ENCODE measurements around the gene PTPRH. TPM values are rescaled to one million over a fixed set of nuclear protein-coding genes. Genes with fewer than 3 reads are reported as not detected.
"Not testable (repeated sequence)": the region's sequence is repeated elsewhere in the genome, so short reads cannot be mapped to it uniquely, and the experiment has no call there.

Gene PTPRH
- polyA plus RNA-seq, 1 donor: 0.27 TPM

GRCh38 chr19:55224679-55225414 is 15.5 kb upstream of the PTPRH start:
- not testable (repeated sequence) for DNase-seq

GRCh38 chr19:55224038-55224665 is 14.9 kb upstream of the PTPRH start:
- DNase-seq: no peak

- no peak for DNase-seq
These were observed 14.2 kb upstream of the PTPRH start for GRCh38 chr19:55223291-55224037.

GRCh38 chr19:55220525-55220924 is 11.2 kb upstream of the PTPRH start:
- no peak for DNase-seq

GRCh38 chr19:55216461-55217198 is 7.3 kb upstream of the PTPRH start:
- DNase-seq: peak; percentile 76

GRCh38 chr19:55213547-55213946 is 4.2 kb upstream of the PTPRH start:
- no peak for DNase-seq

GRCh38 chr19:55212447-55212846 is 3.1 kb upstream of the PTPRH start:
- no peak for DNase-seq

GRCh38 chr19:55209693-55210472 is 582 bp upstream of the PTPRH start:
- DNase-seq: no peak

GRCh38 chr19:55206664-55207500 is 2.4 kb downstream of the PTPRH start:
- peak; percentile 43 for DNase-seq

GRCh38 chr19:55202199-55202598 is 7.1 kb downstream of the PTPRH start:
- DNase-seq: not testable (repeated sequence)

GRCh38 chr19:55199620-55200204 is 9.6 kb downstream of the PTPRH start:
- no peak for DNase-seq

- no peak for DNase-seq
These were observed 10.7 kb downstream of the PTPRH start for GRCh38 chr19:55198651-55199050.

GRCh38 chr19:55197528-55197927 is 11.8 kb downstream of the PTPRH start:
- no peak for DNase-seq

GRCh38 chr19:55196803-55197202 is 12.5 kb downstream of the PTPRH start:
- no peak for DNase-seq

- no peak for DNase-seq
These were observed 15.8 kb downstream of the PTPRH start for GRCh38 chr19:55193481-55193880.

GRCh38 chr19:55189403-55189835 is 19.9 kb downstream of the PTPRH start:
- DNase-seq: no peak

GRCh38 chr19:55188625-55189024 is 20.7 kb downstream of the PTPRH start:
- no peak for DNase-seq

GRCh38 chr19:55186080-55186479 is 23.2 kb downstream of the PTPRH start:
- DNase-seq: no peak

- DNase-seq: no peak
These were observed 27.6 kb downstream of the PTPRH start for GRCh38 chr19:55181740-55182139.

Measured in hindlimb muscle (tissue), 1 donor.